Kidney capillary endothelial cell (primary cell): ENCODE measurements around the gene HHIPL1.

Source experiments
- DNase-seq: peaks from one replicate; pipeline ENCODE4 v3.0.0-alpha.2; 2018; ENCODE audit warnings: low spot score

Gene HHIPL1

DNA sequence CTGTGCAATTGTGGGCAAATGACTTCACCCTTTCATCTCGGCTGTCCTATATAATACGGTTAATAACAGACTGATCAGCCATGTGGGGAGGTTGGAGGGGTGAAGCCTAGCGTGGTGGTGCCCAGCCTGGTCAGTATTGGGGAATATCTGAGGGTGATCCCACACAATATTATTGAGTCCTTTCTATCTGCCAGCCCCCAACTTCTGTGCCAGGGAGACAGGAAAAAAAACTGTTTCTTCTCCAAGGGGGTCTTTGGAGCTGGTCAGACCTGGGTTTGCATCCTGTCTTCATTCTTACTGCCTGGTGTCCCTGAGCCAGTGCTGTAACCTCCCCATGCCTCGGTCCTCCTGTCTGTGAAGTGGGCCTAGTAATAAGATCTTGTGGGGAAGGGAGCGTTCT, 45.7 kb downstream of the HHIPL1 start:
- DNase-seq: no peak

- no peak for DNase-seq
These were observed 46.4 kb downstream of the HHIPL1 start for GRCh38 chr14:99691111-99691885.

DNA sequence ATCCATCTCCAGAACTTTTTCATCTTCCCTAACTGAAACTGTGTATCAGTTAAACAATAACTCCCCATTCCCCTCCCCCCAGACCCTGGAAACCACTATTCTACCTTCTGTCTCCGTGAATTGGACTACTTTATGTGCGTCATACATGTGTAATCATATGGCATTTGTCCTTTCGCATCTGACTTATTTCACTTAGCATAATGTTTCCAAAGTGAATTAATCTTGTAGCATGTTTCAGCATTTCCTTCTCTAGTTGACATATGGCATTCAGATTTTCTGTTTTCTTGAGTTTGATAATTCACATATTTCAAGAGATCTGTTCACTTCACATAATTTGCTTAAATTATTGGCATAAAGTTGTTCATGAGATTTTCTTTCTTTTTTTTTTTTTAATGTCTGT, 49.0 kb downstream of the HHIPL1 start:
- DNase-seq: no peak

- no peak for DNase-seq
These were observed 52.0 kb downstream of the HHIPL1 start for GRCh38 chr14:99696929-99697328.

DNA sequence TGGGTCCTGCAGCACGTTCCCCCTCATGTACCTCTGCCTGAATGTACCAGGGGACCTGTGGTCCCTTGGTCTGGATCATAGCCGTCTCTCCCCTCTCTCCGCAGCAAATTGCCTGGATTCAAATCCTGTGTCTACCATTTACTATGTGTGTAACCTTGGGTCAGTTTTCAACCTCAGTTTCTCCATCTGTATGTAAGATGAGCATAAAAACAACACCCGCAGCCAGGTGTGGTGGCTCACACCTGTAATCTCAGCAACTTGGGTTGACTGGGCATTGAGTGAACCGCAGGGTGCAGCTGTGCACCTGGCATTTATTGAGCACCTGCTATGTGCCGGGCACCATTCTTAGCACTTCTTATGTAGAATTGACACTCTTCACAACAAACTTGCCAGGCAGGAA, 53.3 kb downstream of the HHIPL1 start:
- no peak for DNase-seq

DNA sequence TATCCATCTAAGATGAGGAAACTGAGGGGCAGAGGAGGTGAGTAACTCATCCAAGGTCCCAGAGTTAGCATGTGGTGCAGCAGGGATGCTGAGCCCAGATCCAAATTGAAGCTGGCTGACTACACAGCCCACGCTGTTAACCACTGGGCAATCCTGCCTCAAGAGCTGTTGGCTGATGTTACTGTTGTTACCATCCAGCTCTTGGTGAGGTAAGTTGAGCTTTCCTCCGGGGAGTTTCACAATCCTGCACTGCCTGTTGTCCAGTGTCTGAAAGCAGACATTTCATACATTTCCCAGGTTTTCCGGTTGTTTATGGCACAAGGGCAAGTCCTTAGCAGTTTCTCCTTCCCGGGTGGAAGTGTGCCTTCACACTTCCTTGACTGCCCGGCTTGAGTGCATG, 53.7 kb downstream of the HHIPL1 start:
- DNase-seq: no peak

GRCh38 chr14:99699085-99699760, 54.3 kb downstream of the HHIPL1 start:
- DNase-seq: peak; percentile 26

DNA sequence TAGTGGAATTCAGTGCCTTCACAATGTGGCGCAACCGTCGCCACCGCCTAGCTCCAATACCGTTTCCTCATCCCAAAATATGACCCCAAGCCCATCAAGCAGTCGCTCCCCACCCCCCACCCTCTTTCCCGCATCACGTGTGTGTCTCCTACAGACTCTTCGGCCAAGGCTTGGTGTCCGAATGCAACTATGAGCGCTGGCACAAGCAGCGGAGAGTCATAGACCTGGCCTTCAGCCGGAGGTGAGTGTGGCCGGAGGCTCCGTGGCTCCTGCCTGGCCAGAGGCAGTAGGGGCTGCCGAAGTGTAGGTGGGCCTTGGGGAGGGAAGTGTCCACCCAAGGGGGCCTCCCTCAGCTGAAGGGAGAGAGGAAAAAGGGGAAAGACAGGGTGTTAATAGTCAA, 54.9 kb downstream of the HHIPL1 start:
- no peak for DNase-seq

DNA sequence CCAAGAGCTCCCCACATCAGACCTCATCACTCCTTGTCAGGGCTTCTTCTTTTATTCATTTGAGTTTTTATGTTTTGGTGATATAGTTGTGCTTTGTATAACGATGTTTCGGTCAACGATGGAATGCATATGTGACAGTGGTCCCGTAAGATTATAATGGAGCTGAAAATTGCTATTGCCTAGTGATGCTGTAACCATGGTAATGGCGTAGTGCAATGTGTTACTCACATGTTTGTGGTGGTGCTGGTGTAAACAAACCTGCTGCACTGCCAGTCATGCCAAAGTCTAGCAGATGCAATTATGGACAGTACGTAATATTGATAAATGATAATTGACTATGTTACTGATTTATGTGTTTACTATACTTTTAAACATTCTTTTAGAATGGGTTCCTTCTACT, 55.5 kb downstream of the HHIPL1 start:
- no peak for DNase-seq

GRCh38 chr14:99701260-99701659, 56.3 kb downstream of the HHIPL1 start:
- no peak for DNase-seq

- no peak for DNase-seq
These were observed 57.2 kb downstream of the HHIPL1 start for GRCh38 chr14:99702115-99702514.

- no peak for DNase-seq
These were observed 58.5 kb downstream of the HHIPL1 start for GRCh38 chr14:99703381-99703780.

DNA sequence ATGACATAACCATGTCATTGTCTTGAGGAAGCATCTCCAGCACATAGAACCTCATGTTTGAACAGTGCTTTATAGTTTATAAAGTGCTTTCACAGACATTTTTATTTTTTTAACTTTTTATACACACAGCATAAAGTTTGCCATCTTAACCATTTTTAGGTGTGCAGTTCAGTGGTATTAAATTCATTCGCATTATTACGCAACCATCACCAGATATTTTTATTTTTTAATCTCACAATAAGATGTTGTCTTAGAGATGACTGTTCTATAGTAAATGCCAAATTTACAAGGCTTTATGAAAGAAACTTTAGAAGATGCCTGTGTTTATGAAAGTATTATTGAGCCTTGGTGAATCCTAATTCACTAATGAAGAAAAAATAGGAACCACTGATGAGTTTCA, 59.1 kb downstream of the HHIPL1 start:
- no peak for DNase-seq

- DNase-seq: no peak
These were observed 61.4 kb downstream of the HHIPL1 start for GRCh38 chr14:99706107-99706900.

DNA sequence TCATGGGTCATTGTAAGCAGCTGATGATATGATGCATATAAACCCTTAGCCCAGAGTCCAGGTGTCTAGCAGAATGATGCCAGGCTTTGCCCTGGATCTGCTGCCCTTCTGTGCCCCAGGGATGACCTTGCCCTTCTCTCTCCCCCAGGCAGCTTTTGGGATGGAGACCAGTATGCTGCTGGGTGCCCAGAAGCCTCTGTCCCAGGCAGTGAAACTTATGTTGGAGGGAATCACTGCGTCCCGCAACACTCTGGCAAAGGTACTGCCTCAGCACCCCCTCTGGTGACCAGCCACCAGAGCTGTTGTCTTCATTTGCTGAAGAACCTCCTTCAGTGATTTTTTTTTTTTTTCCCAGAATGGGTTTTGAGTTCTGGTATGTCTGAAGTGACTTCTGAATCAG, 62.5 kb downstream of the HHIPL1 start:
- no peak for DNase-seq

GRCh38 chr14:99707921-99708320, 63.0 kb downstream of the HHIPL1 start:
- no peak for DNase-seq

GRCh38 chr14:99708449-99708848, 63.5 kb downstream of the HHIPL1 start:
- no peak for DNase-seq

DNA sequence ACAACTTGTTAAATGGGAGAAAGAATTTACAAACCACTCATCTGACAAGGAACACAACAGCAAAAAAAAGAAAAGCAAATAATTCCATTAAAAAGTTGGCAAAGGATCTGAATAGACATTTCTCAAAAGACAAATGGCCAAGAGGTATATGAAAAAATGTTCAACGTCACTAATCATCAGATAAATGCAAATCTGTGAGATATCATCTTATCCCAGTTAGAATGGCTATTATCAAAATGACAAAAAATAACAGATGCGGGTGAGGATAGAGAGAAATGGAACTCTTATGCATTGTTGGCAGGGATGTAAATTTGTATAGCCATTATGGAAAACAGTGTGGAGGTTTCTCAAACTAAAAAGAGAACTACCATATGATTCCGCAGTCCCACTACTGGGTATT, 69.0 kb downstream of the HHIPL1 start:
- no peak for DNase-seq

DNA sequence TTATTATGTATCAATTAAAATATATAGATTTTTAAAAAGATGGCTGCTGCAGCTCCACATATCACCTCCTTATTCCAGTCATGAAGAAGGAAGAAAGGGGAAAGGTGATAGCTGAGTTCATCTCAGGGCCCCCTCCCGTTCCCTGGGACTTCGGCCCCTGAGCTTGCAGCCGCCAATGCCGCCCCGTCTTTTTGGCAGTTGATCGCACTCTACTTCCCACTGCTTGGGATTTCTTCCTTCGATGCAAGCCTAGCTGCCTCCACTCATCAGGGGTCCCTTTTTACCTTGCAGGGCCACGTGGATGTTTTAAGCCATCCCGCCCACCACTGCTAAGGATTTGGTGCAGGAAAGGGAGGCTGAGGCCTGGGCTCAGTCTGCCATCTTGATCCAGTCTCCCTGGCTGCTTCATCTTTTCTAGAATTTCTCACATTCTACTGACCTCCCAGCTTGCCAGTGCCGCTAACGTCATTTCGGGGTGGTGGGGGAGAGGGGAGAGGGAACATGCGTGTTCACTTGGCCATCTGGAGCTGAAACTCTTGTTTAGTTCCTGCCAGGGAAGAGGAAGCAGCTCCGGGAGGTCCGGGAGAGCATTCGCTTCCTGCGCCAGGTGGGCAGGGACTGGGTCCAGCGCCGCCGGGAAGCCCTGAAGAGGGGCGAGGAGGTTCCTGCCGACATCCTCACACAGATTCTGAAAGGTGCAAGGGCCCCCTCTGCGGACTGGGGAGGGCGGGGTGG, 70.5 kb downstream of the HHIPL1 start:
- no peak for DNase-seq

DNA sequence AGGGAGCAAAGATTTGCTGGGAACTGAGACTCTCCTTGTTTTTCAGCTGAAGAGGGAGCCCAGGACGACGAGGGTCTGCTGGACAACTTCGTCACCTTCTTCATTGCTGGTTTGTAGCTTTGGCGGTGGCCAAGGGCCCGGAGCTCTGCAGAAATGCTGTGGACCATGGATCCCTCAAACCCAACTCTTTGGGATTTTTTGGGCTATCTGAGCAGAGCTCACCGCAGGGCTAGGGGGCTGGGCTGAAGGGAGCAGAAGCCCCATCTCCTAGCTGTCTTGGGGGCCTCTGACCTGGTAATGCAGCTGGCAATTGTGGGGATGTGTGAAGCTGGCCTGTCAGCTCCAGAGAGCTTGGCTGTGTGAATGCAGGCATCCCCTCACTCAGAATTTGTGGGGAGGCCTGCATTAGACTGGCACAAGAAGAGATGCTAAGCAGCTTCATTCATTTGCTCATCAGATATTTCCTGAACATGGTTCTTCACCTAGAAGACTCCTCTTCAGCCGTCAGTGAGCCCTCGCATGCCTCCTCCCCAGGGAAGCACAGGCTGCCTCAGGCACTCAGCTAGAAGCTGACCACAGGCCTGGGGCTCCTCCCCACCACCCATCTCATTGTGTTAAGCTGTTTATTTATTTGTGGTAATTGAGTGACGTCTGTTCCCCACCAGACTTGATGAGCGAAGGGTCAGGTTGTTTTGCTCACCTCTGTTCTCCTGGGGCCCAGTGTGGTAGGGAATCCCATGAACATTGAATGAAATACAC, 71.3 kb downstream of the HHIPL1 start:
- DNase-seq: no peak

DNA sequence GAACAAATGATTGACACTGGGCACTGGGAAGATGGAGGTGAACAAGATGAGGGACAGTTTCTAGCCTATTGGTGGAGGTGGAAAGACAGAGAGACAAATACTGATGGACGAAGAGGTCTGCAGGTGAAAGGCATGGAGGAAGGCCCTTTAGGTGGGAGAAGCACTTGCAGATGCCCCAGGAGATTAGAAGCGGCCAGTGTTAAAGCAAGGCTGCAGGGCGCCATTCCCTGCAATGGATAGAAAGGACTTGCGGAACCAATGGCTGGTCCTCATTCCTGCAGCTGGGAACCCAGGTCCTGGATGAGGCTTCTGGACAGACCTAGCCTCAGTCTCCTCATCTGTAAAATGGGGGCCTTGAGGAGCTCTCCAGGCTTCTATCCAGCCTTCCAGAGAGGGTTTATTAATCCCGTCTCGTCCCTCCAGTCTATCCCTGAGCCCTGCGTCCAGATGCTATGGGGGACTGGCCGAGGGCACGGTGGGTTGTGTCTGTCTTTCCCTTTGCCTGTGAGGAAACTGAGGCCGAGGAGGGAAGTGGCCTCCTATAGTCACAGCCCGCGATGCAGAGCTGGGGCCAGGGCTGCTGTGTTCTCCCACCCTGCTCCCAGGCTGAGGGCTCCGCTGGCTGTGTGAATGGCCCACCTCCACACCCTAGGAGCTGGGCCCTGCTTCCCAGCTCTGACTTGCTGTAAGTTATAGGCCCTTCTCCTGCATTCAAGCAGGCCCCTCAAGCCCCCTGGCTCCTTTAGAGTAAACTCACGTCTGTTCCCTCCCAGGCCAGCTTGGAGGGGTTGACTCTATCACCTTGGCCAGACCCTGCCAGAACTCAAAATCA, 72.1 kb downstream of the HHIPL1 start:
- no peak for DNase-seq
